ENCODE measurements around the gene SMARCC1. TPM values are rescaled to one million over a fixed set of nuclear protein-coding genes. Genes with fewer than 3 reads are reported as not detected.
"Not testable (repeated sequence)": the region's sequence is repeated elsewhere in the genome, so short reads cannot be mapped to it uniquely, and the experiment has no call there.

SMARCC1 gene
- total RNA-seq, 1 experiment from 2014 or later = 43.1 TPM

- Histone ChIP-seq H4K20me1 (ENCODE audit: low read length) (peaks cover 11% of the 10 kb centered on the region), H3K9ac (ENCODE audit: low read length) (no peak overlapping the region), H3K27ac (ENCODE audit: low read length) (no peak overlapping the region), H3F3A (ENCODE audit: low read length, unreplicated experiment) (no peaks in the 10 kb centered on the region), H2AFZ (ENCODE audit: low read length) (no peak overlapping the region), H3K4me1 (ENCODE audit: insufficient read depth, low read length) (peaks cover 5% of the 10 kb centered on the region; the same call in 1 of the 2 replicates), H3K4me3 (ENCODE audit: low read length) (no peak overlapping the region), H3K79me2 (ENCODE audit: low read length) (peaks cover 75% of the 10 kb centered on the region), H3K9me3 (ENCODE audit: low read length) (no peaks in the 10 kb centered on the region), H3K9me2 (replicated peaks; ENCODE audit: low read length) (no peaks in the 10 kb centered on the region), H3K4me2 (ENCODE audit: low read length) (no peak overlapping the region), H3K27me3 (ENCODE audit: low read length) (no peaks in the 10 kb centered on the region), H3K36me3 (ENCODE audit: low read depth, low read length) (peaks cover 14% of the 10 kb centered on the region; the same call in 1 of the 2 replicates)
- no peak for ATAC-seq
- ChIA-PET CTCF (no interaction called here), POLR2A (ENCODE audit: unreplicated experiment) (no interaction called here)
- TF ChIP-seq EZH2 (IDR thresholded peaks at IDR 0.05; ENCODE audit: low read length, unreplicated experiment) (no peak), CTCF (conservative IDR thresholded peaks at IDR 0.05; ENCODE audit: low read depth, low read length) (no peak), EZH2phosphoT487 (IDR thresholded peaks at IDR 0.05; ENCODE audit: borderline replicate concordance, low read length) (no peak)
- DNase-seq = no peak
- intact Hi-C loops (cut with micrococcal nuclease) = no loop called here
- BruUV-seq (replicated peaks) = no TSS peak
Measured at GRCh38 chr3:47762233-47762632, 19.5 kb downstream of the SMARCC1 start.

- H3K79me2 ChIP-seq (ENCODE audit: low read length) = peaks cover 80% of the 10 kb centered on the region
- H2AFZ ChIP-seq (ENCODE audit: low read length) = no peak overlapping the region
- no peak overlapping the region for H3K4me3 ChIP-seq (ENCODE audit: low read length)
- H4K20me1 ChIP-seq (ENCODE audit: low read length) = peaks cover 19% of the 10 kb centered on the region
- TF ChIP-seq EZH2phosphoT487 (IDR thresholded peaks at IDR 0.05; ENCODE audit: borderline replicate concordance, low read length) (no peak), EZH2 (IDR thresholded peaks at IDR 0.05; ENCODE audit: low read length, unreplicated experiment) (no peak), CTCF (conservative IDR thresholded peaks at IDR 0.05; ENCODE audit: low read depth, low read length) (no peak)
- H3K9me2 ChIP-seq (replicated peaks; ENCODE audit: low read length) = no peaks in the 10 kb centered on the region
- POLR2A ChIA-PET (ENCODE audit: unreplicated experiment) = no interaction called here
- CTCF ChIA-PET = no interaction called here
- no peaks in the 10 kb centered on the region for H3K27me3 ChIP-seq (ENCODE audit: low read length)
- peaks cover 5% of the 10 kb centered on the region; the same call in 1 of the 2 replicates for H3K4me1 ChIP-seq (ENCODE audit: insufficient read depth, low read length)
- no peak overlapping the region for H3K4me2 ChIP-seq (ENCODE audit: low read length)
- no peak overlapping the region for H3K9ac ChIP-seq (ENCODE audit: low read length)
- DNase-seq = no peak
- peaks cover 19% of the 10 kb centered on the region; the same call in 1 of the 2 replicates for H3K36me3 ChIP-seq (ENCODE audit: low read depth, low read length)
- intact Hi-C loops (cut with micrococcal nuclease) = no loop called here
- H3K27ac ChIP-seq (ENCODE audit: low read length) = no peak overlapping the region
- no peaks in the 10 kb centered on the region for H3K9me3 ChIP-seq (ENCODE audit: low read length)
- ATAC-seq = no peak
- H3F3A ChIP-seq (ENCODE audit: low read length, unreplicated experiment) = no peaks in the 10 kb centered on the region
- BruUV-seq (replicated peaks) = no TSS peak
Measured at GRCh38 chr3:47761046-47761445, 20.6 kb downstream of the SMARCC1 start.

GRCh38 chr3:47760207-47760606 lies 21.5 kb downstream of the SMARCC1 start:
- H3K4me1 ChIP-seq (ENCODE audit: insufficient read depth, low read length); H3K27ac ChIP-seq (ENCODE audit: low read length); BruUV-seq (replicated peaks); H3K27me3 ChIP-seq (ENCODE audit: low read length); H3K9me3 ChIP-seq (ENCODE audit: low read length); H3K9me2 ChIP-seq (replicated peaks; ENCODE audit: low read length); DNase-seq; intact Hi-C loops (cut with micrococcal nuclease); H3K4me3 ChIP-seq (ENCODE audit: low read length); H2AFZ ChIP-seq (ENCODE audit: low read length); POLR2A ChIA-PET (ENCODE audit: unreplicated experiment); ATAC-seq; H3K4me2 ChIP-seq (ENCODE audit: low read length); H3F3A ChIP-seq (ENCODE audit: low read length, unreplicated experiment); H3K9ac ChIP-seq (ENCODE audit: low read length); CTCF ChIA-PET: not testable (repeated sequence)
- H3K79me2 ChIP-seq (ENCODE audit: low read length) = peaks cover 75% of the 10 kb centered on the region
- H3K36me3 ChIP-seq (ENCODE audit: low read depth, low read length) = peaks cover 19% of the 10 kb centered on the region; the same call in 1 of the 2 replicates
- peaks cover 19% of the 10 kb centered on the region for H4K20me1 ChIP-seq (ENCODE audit: low read length)
